ENCODE measurements around the gene RTN3. TPM values are rescaled to one million over a fixed set of nuclear protein-coding genes. Genes with fewer than 3 reads are reported as not detected.
A peak's percentile ranks its signal among the peaks of the same experiment; 100 is the strongest.

The RTN3 gene
- polyA plus RNA-seq, 10 donors: 52.9 to 75.2 (median 62.4) TPM

- DNase-seq: peak in 1 of 3 donors; percentile 28
Measured at GRCh38 chr11:63805844-63806415, 124.6 kb downstream of the RTN3 start.

Other genes with a start within 250 kb of the RTN3 start
- 1 to 10 TPM; 1.4 to 5.6 (median 3.0) TPM for gene PLAAT5, start 190.3 kb upstream of the RTN3 start, polyA plus RNA-seq (ENCODE audit: insufficient read length in 10 of 10)
- 1 to 10 TPM in 1 of 10 donors, under 1 TPM in 7, not detected in 2; 0.11 to 2.1 (median 0.33) TPM for gene LGALS12, start 175.4 kb upstream of the RTN3 start, polyA plus RNA-seq (ENCODE audit: insufficient read length in 10 of 10)
- 1 to 10 TPM; 2.4 to 7.8 (median 4.6) TPM for gene PLAAT4, start 144.7 kb upstream of the RTN3 start, polyA plus RNA-seq (ENCODE audit: insufficient read length in 10 of 10)
- gene PLAAT2, start 118.1 kb upstream of the RTN3 start, polyA plus RNA-seq (ENCODE audit: insufficient read length in 10 of 10): under 1 TPM in 1 of 10 donors, not detected in 9; 0.38 TPM
- 10 to 100 TPM; 24.9 to 50.7 (median 36.9) TPM for gene PLAAT3, start 67.1 kb upstream of the RTN3 start, polyA plus RNA-seq (ENCODE audit: insufficient read length in 10 of 10)
- gene ATL3, start 10.1 kb upstream of the RTN3 start, polyA plus RNA-seq (ENCODE audit: insufficient read length in 10 of 10): 10 to 100 TPM; 14.9 to 24.1 (median 18.8) TPM
- 10 to 100 TPM; 20.0 to 31.0 (median 26.5) TPM for gene ZFTA, start 87.3 kb downstream of the RTN3 start, polyA plus RNA-seq (ENCODE audit: insufficient read length in 10 of 10)
- 10 to 100 TPM; 19.7 to 31.7 (median 21.2) TPM for gene SPINDOC, start 132.0 kb downstream of the RTN3 start, polyA plus RNA-seq (ENCODE audit: insufficient read length in 10 of 10)
- gene MARK2, start 157.6 kb downstream of the RTN3 start, polyA plus RNA-seq (ENCODE audit: insufficient read length in 10 of 10): 10 to 100 TPM; 15.8 to 21.8 (median 16.9) TPM
- 10 to 100 TPM in 8 of 10 donors, 1 to 10 TPM in 2; 9.4 to 16.0 (median 11.8) TPM for gene RCOR2, start 235.7 kb downstream of the RTN3 start, polyA plus RNA-seq (ENCODE audit: insufficient read length in 10 of 10)

Data from muscle of back (tissue), 11 donors.